Dendritic cell treated with granulocyte-macrophage colony-stimulating factor and Interleukin-4, amounts not matched to agents 40 ng/mL and 50 ng/mL, for 4 days (primary cell): ENCODE data around the gene NAP1L4.

Experiments used
- H3K27ac Mint-ChIP-seq: one replicate; pipeline ENCODE4 v1.8.0; 2022; ENCODE audit warnings: mild to moderate bottlenecking, mixed read lengths
- H3K27me3 Mint-ChIP-seq: one replicate; pipeline ENCODE4 v1.8.0; 2022; ENCODE audit warnings: mild to moderate bottlenecking, mixed read lengths
- H3K36me3 Mint-ChIP-seq: one replicate; pipeline ENCODE4 v1.8.0; 2022; ENCODE audit warnings: low read depth, mixed read lengths
- H3K4me1 Mint-ChIP-seq: one replicate; pipeline ENCODE4 v1.8.0; 2022; ENCODE audit warnings: low read depth, mixed read lengths
- H3K4me3 Mint-ChIP-seq: one replicate; pipeline ENCODE4 v1.8.0; 2022; ENCODE audit warnings: mild to moderate bottlenecking, moderate library complexity, mixed read lengths
- H3K9me3 Mint-ChIP-seq: one replicate; pipeline ENCODE4 v1.8.0; 2022; ENCODE audit warnings: mixed read lengths
- intact Hi-C: fragments of 100-400 bp; cut with micrococcal nuclease; formaldehyde crosslinking; loops from one replicate; pipeline ENCODE4 v1.15.0; 2022

The NAP1L4 gene

DNA sequence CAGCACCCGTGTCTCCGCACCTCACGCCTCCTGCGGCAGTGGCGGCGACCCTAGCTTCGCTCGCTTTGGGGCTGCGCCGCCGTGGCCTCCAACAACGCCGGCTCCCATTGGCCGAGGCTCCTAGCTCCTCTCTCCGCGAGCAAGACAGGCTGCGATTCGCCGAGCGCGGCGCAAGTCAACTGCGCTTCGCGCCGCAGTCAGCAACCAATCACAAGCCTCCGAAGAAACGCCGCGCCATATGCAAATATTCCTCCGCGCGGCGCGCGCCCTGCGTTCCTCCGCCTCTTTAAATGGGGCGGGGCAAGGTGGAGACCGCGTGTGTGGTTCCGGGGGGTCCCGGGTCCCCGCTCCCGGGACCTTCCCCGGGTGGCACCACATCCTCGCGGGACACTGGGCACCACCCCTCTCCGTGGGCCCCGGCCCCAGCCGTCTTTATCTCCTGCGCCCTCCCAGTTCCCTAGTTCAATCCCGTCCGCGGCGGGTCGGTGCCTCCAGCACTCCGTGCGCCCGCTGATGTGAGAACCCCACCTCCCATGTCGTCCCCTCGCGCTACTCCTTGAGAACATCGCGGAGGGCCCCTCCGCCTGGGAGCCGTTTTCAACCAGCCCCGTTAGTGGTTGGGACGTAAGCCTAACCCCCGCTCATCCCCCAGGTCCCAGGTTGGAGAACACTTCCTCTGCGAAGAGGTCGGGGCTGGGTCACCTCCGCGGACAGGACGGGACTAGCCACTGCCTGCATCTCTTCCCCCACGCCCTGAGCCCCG lies at the start of gene NAP1L4:
TSS of gene NAP1L4 (minus strand) at position 96 of the 763 bp plus-strand sequence. CDS start 13,109 bp downstream, outside the sequence.
- intact Hi-C loops = no loop called here
- H3K4me1 Mint-ChIP-seq = peaks cover 42% of the 10 kb centered on the region
- no peaks in the 10 kb centered on the region for H3K27me3 Mint-ChIP-seq
- peaks cover 23% of the 10 kb centered on the region for H3K36me3 Mint-ChIP-seq
- peak within 1 kb of the TSS; percentile 84 for H3K4me3 Mint-ChIP-seq
- no peaks in the 10 kb centered on the region for H3K9me3 Mint-ChIP-seq
- H3K27ac Mint-ChIP-seq = peak within 1 kb of the TSS; percentile 95

- no peak overlapping the region for H3K27ac Mint-ChIP-seq
- H3K4me1 Mint-ChIP-seq = peaks cover 39% of the 10 kb centered on the region
- intact Hi-C loops = no loop called here
- no peaks in the 10 kb centered on the region for H3K9me3 Mint-ChIP-seq
- H3K27me3 Mint-ChIP-seq = no peaks in the 10 kb centered on the region
- no peak overlapping the region for H3K4me3 Mint-ChIP-seq
- peaks cover 100% of the 10 kb centered on the region for H3K36me3 Mint-ChIP-seq
These were observed 48.8 kb upstream of the NAP1L4 start for GRCh38 chr11:3040881-3041280.

- peaks cover 42% of the 10 kb centered on the region for H3K4me1 Mint-ChIP-seq
- H3K36me3 Mint-ChIP-seq = peaks cover 99% of the 10 kb centered on the region
These were observed 45.8 kb upstream of the NAP1L4 start for GRCh38 chr11:3037945-3038271.

DNA sequence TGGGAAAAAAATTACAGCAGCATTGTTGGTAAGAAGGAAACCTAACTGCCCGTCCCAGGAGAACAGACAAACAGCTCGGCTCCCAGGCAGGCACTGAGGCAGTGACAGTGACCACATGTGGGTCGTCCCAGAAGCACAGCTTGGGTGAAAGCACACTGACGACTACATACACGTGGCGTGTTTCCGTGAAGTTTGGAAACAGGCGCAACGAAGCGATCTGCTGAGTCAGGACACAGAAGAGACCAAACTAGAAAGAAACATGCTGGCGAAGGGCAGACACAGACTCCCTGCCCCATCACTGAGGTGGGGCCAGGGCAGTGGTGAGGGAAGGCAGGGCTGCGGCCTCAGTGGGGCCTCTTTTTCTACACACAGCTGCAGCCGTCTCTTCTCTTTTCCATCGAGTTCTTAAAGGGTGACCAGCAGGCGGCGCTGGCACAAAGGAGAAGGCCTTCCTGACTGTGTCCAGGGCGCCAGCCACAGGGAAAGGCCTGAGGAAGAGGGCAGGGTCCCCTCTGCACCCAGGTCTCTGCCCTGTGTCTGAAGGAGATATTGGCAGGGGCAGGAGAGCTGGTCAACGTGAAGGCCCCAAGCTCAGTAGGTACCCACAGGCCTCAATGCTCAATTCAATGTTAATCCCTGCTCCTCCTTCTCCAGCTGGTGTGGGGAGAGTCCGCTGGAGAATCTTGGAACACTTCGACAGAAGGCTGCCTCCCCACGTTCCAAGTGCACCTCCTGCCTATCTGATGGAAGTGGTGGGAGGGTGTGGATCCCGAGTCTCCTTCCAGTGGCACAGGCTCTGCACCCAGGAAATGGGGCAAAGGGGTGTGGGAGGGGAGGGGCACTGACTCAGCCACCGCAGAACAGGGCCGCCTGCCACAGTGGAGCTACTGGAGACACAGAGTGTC lies 45.2 kb upstream of the NAP1L4 start:
- H3K36me3 Mint-ChIP-seq = peaks cover 99% of the 10 kb centered on the region
- H3K4me3 Mint-ChIP-seq = peak overlapping the region; percentile 33
- intact Hi-C loops = loop anchor here (1.0 to 10.0 kb wide), 4 partner anchors 20 to 180 kb away; partner anchors contain the start of gene CARS1
- peak overlapping the region; percentile 88 for H3K27ac Mint-ChIP-seq
- H3K9me3 Mint-ChIP-seq = no peaks in the 10 kb centered on the region
- H3K4me1 Mint-ChIP-seq = peaks cover 48% of the 10 kb centered on the region
- H3K27me3 Mint-ChIP-seq = no peaks in the 10 kb centered on the region

More at GRCh38 chr11:3037945-3038271, 45.8 kb upstream of the NAP1L4 start:
- peak overlapping the region; percentile 88 for H3K27ac Mint-ChIP-seq
- H3K9me3 Mint-ChIP-seq = no peaks in the 10 kb centered on the region
- no peak overlapping the region for H3K4me3 Mint-ChIP-seq
- H3K27me3 Mint-ChIP-seq = no peaks in the 10 kb centered on the region
- intact Hi-C loops = loop anchor here (1.0 to 10.0 kb wide), 4 partner anchors 19 to 179 kb away; partner anchors contain the start of gene CARS1

DNA sequence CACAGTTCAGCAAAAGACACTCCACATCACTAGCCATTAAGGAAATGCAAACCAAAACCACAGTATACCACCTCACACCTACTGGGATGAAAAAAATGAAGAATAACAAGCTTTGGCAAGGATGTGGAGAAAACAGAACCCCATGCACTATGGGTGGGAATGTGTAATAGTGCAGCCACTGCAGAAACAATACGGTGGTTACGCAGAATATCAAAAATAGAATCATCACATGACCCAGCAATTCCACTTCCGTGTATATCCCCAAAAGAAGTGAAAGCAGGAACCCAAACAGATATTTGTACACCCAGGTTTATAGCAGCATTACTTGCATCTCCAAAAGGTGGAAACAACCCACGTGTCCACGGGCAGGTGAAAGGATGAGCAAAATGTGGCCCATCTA lies 44.3 kb upstream of the NAP1L4 start:
- peaks cover 57% of the 10 kb centered on the region for H3K4me1 Mint-ChIP-seq
- intact Hi-C loops = loop anchor here (2.0 to 10.0 kb wide), 2 partner anchors 20 to 52 kb away; partner anchors contain the start of gene CARS1
- H3K27ac Mint-ChIP-seq = peak overlapping the region; percentile 88
- no peaks in the 10 kb centered on the region for H3K9me3 Mint-ChIP-seq
- H3K27me3 Mint-ChIP-seq = no peaks in the 10 kb centered on the region
- peaks cover 99% of the 10 kb centered on the region for H3K36me3 Mint-ChIP-seq
- H3K4me3 Mint-ChIP-seq = no peak overlapping the region

DNA sequence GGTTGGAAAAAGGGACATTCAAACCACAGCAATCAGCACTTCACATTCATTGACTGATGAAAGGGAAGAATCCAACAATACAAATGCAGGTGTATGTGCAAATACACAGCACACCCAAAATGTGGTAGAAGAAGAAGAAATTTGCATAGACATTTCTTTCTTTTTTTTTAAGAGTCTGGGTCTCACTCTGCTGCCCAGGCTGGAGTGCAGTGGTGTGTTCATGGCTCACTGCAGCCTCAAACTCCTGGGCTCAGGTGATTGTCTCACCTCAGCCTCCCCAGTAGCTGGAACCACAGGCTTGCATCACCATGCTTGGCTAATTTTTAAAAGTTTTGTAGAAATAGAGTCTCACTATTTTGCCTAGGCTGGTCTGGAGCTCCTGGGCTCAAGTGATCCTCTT lies 43.2 kb upstream of the NAP1L4 start:
- H3K27ac Mint-ChIP-seq = peak overlapping the region; percentile 88
- H3K27me3 Mint-ChIP-seq = no peaks in the 10 kb centered on the region
- H3K4me3 Mint-ChIP-seq = no peak overlapping the region
- H3K4me1 Mint-ChIP-seq = peaks cover 68% of the 10 kb centered on the region
- peaks cover 90% of the 10 kb centered on the region for H3K36me3 Mint-ChIP-seq
- intact Hi-C loops = loop anchor here (10.0 kb wide), 1 partner anchor 51 kb away; no protein-coding TSS in a partner anchor
- H3K9me3 Mint-ChIP-seq = no peaks in the 10 kb centered on the region

GRCh38 chr11:3030289-3031070 lies 38.4 kb upstream of the NAP1L4 start:
- no peaks in the 10 kb centered on the region for H3K9me3 Mint-ChIP-seq
- H3K4me3 Mint-ChIP-seq = no peak overlapping the region
- intact Hi-C loops = loop anchor here (10.0 kb wide), 1 partner anchor 46 kb away; no protein-coding TSS in a partner anchor
- H3K4me1 Mint-ChIP-seq = peaks cover 47% of the 10 kb centered on the region
- H3K36me3 Mint-ChIP-seq = peaks cover 89% of the 10 kb centered on the region
- H3K27me3 Mint-ChIP-seq = no peaks in the 10 kb centered on the region
- H3K27ac Mint-ChIP-seq = peak overlapping the region; percentile 5

DNA sequence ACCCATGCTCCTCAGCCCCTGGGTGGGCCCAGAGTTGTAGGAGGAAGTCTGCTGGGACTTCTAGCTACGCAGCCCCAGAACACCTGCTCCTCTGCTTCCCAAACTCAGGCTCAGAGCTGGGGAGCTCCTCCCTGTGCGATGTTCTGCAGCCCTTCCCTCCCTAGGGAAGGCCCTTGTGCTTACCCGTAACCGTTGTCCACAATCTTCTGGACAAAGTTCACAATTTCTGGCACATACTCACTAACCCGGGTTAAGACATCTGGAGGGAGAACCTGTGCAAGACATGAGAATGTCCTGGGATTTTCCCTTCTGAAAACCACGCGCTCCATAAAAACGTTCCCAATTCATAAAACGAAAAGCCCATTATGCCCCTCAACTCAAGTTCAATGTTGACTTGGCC lies 36.7 kb upstream of the NAP1L4 start:
- Mint-ChIP-seq H3K27ac (no peak overlapping the region), H3K36me3 (peaks cover 86% of the 10 kb centered on the region)

DNA sequence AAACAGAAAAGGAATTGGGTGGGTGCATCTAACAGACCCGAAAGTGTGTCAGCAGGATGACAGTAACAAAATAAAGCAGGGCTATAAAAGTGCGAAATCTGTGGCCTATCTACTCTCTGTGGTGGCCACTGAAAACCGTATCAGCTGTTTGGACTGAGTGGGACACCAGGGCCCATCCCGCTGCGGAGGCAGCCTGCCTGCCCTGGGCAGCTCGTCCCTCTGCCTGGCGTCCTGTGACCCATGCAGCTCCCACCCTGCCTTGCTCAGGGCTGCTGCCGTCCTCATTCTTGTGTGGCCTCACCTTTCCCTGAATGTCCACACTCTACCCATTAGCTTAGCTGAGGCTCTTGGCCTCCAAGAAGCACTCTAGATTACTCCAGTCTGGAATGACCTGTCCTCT lies 34.7 kb upstream of the NAP1L4 start:
- peaks cover 51% of the 10 kb centered on the region for H3K4me1 Mint-ChIP-seq
- no peaks in the 10 kb centered on the region for H3K9me3 Mint-ChIP-seq
- H3K36me3 Mint-ChIP-seq = peaks cover 72% of the 10 kb centered on the region
- intact Hi-C loops = no loop called here
- H3K27me3 Mint-ChIP-seq = no peaks in the 10 kb centered on the region
- H3K27ac Mint-ChIP-seq = no peak overlapping the region
- no peak overlapping the region for H3K4me3 Mint-ChIP-seq

More for the DNA sequence above, 36.7 kb upstream of the NAP1L4 start:
- intact Hi-C loops = no loop called here
- H3K9me3 Mint-ChIP-seq = no peaks in the 10 kb centered on the region
- no peak overlapping the region for H3K4me3 Mint-ChIP-seq
- H3K27me3 Mint-ChIP-seq = no peaks in the 10 kb centered on the region
- peaks cover 44% of the 10 kb centered on the region for H3K4me1 Mint-ChIP-seq

- Mint-ChIP-seq H3K9me3 (no peaks in the 10 kb centered on the region), H3K27ac (peak overlapping the region; percentile 36), H3K36me3 (peaks cover 76% of the 10 kb centered on the region), H3K27me3 (no peaks in the 10 kb centered on the region), H3K4me1 (peaks cover 36% of the 10 kb centered on the region), H3K4me3 (no peak overlapping the region)
- intact Hi-C loops = no loop called here
These were observed 30.9 kb upstream of the NAP1L4 start for GRCh38 chr11:3022982-3023381.

DNA sequence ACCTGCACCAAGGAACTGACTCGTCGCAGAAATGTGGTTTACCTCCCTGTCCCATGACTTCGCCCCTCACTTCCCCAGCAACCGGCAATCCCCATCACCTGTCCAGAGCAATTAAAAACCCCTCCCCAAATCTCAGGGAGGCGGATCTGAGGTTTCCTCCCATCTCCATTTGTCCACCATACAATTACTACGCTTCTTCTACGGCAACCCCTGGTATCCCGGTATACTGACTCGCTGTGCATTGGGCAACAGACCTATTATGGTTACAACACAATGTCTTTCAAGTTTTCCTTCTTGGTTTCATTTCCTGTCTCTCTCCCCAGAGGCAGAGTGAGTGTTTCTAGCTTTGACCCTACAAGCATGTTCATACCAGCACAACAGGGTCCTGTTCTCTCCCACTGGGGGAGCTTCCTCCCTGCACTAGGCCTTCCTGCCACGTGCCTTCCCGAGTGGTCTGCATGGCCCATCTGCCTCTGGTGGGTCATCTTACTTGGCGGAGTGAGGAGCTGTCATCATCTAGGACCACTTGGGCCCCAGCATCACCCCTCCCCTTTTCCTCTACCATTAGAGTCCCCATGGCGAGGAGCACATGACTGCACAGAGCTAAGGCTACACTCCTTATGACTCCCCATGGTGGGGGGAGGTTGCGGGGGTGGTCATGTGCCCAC lies 30.3 kb upstream of the NAP1L4 start:
- H3K27ac Mint-ChIP-seq = peak overlapping the region; percentile 36
- H3K4me1 Mint-ChIP-seq = peaks cover 36% of the 10 kb centered on the region
- H3K4me3 Mint-ChIP-seq = peak overlapping the region; percentile 62
- no peaks in the 10 kb centered on the region for H3K27me3 Mint-ChIP-seq
- peaks cover 76% of the 10 kb centered on the region for H3K36me3 Mint-ChIP-seq
- H3K9me3 Mint-ChIP-seq = no peaks in the 10 kb centered on the region
- intact Hi-C loops = no loop called here

GRCh38 chr11:3021125-3021524 lies 29.0 kb upstream of the NAP1L4 start:
- intact Hi-C loops = no loop called here
- Mint-ChIP-seq H3K9me3 (no peaks in the 10 kb centered on the region), H3K36me3 (peaks cover 76% of the 10 kb centered on the region), H3K27ac (no peak overlapping the region), H3K4me3 (no peak overlapping the region), H3K27me3 (no peaks in the 10 kb centered on the region), H3K4me1 (peaks cover 36% of the 10 kb centered on the region)

GRCh38 chr11:3020011-3020410 lies 27.9 kb upstream of the NAP1L4 start:
- Mint-ChIP-seq H3K4me3 (no peak overlapping the region), H3K4me1 (peaks cover 36% of the 10 kb centered on the region), H3K27me3 (no peaks in the 10 kb centered on the region), H3K36me3 (peaks cover 76% of the 10 kb centered on the region), H3K9me3 (no peaks in the 10 kb centered on the region), H3K27ac (no peak overlapping the region)
- intact Hi-C loops = no loop called here
